ENCODE measurements around the gene TP53I11.

- TF ChIP-seq, protein P1, sequence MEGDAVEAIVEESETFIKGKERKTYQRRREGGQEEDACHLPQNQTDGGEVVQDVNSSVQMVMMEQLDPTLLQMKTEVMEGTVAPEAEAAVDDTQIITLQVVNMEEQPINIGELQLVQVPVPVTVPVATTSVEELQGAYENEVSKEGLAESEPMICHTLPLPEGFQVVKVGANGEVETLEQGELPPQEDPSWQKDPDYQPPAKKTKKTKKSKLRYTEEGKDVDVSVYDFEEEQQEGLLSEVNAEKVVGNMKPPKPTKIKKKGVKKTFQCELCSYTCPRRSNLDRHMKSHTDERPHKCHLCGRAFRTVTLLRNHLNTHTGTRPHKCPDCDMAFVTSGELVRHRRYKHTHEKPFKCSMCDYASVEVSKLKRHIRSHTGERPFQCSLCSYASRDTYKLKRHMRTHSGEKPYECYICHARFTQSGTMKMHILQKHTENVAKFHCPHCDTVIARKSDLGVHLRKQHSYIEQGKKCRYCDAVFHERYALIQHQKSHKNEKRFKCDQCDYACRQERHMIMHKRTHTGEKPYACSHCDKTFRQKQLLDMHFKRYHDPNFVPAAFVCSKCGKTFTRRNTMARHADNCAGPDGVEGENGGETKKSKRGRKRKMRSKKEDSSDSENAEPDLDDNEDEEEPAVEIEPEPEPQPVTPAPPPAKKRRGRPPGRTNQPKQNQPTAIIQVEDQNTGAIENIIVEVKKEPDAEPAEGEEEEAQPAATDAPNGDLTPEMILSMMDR (IDR thresholded peaks at IDR 0.05; ENCODE audit: insufficient read depth, low read depth, low read length), result no peak
- TF ChIP-seq EZH2 (IDR thresholded peaks at IDR 0.05; ENCODE audit: insufficient read depth, low read length), result no peak
Measured at GRCh38 chr11:44998051-44998450, 47.4 kb upstream of the TP53I11 start.

All from astrocyte (in vitro differentiated cells and primary cell).